Measurements from ENCODE around the gene ERC2. TPM values are rescaled to one million over a fixed set of nuclear protein-coding genes. Genes with fewer than 3 reads are reported as not detected.
A peak's percentile ranks its signal among the peaks of the same experiment; 100 is the strongest.

ERC2 gene
- total and polyA plus RNA-seq, 7 donors: 0.52 to 5.7 (median 1.2) TPM; not detected in 2

DNA sequence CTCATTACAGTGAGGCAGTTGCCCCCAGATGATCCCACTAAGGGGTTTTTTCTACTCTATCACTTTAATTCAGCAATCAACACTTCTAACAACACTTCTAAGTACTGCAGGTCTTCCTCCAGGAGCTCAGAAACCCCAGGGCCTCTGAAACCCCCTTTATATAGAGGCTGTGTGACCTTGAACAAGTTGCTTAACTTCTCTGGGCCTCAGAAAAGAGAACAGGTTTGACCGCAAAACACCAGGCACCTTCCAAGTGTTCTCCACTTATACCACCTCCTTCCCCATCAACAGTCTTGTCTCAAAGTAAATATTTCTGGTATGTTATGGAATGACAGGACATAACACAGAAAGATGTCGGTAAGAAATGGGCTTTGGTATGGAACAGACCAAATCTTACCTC is 895.5 kb downstream of the ERC2 start:
- 95 to 97% methylated on average over 2 of the region's 2 CpGs for WGBS, 2 donors

DNA sequence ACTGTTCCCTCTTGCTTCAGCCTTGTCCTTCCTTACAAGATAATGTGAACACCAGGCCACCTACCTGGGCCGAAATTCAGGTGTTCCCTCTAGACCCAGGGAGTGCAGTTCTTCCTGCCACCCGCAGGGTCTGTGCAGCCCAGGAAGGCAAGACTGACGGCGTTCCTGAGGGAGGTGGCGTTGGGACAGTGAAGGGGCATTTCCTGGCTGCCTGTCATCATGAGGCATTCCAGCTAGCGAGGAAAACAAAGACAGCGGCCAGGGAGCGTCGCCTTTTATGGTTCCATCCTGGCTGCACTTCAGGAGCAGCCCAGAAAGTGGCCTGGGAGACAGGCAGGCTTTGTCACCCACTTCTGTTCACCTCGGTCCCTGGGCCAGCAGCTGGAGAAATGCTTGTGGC is 896.4 kb downstream of the ERC2 start:
- intact Hi-C loops (cut with DNase I): loop anchor here (5.0 kb wide), 1 partner anchor 85 kb away; the partner anchor contains the start of gene WNT5A
- Histone ChIP-seq H3K27ac (peak overlapping the region; percentile 4 to 63 (median 38)), H3K4me1 (peaks cover 0 to 64% (median 44%) of the 10 kb centered on the region in 4 donors), H3K4me3 (peak overlapping the region in 1 of 4 donors; percentile 2), H3K36me3 (no peaks in the 10 kb centered on the region), H3K9me3 (no peaks in the 10 kb centered on the region), H3K27me3 (no peaks in the 10 kb centered on the region)
- DNase-seq: peak; percentile 75
- WGBS, 2 donors: 11 to 44% methylated on average over 10 of the region's 10 CpGs
- TF ChIP-seq, protein P1, sequence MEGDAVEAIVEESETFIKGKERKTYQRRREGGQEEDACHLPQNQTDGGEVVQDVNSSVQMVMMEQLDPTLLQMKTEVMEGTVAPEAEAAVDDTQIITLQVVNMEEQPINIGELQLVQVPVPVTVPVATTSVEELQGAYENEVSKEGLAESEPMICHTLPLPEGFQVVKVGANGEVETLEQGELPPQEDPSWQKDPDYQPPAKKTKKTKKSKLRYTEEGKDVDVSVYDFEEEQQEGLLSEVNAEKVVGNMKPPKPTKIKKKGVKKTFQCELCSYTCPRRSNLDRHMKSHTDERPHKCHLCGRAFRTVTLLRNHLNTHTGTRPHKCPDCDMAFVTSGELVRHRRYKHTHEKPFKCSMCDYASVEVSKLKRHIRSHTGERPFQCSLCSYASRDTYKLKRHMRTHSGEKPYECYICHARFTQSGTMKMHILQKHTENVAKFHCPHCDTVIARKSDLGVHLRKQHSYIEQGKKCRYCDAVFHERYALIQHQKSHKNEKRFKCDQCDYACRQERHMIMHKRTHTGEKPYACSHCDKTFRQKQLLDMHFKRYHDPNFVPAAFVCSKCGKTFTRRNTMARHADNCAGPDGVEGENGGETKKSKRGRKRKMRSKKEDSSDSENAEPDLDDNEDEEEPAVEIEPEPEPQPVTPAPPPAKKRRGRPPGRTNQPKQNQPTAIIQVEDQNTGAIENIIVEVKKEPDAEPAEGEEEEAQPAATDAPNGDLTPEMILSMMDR (IDR thresholded peaks at IDR 0.05): peak; percentile 12 to 39 (median 27)
- TF ChIP-seq POLR2AphosphoS5 (IDR thresholded peaks at IDR 0.05): peak in 3 of 4 donors; percentile 58 to 75 (median 74)
- no peak for TF ChIP-seq POLR2A (IDR thresholded peaks at IDR 0.05)
- no peak for TF ChIP-seq EP300 (IDR thresholded peaks at IDR 0.05)

More for the DNA sequence above, 895.5 kb downstream of the ERC2 start:
- no peak for TF ChIP-seq POLR2A (IDR thresholded peaks at IDR 0.05)
- TF ChIP-seq, protein P1 (IDR thresholded peaks at IDR 0.05): no peak
- TF ChIP-seq EP300 (IDR thresholded peaks at IDR 0.05): no peak
- no peak for TF ChIP-seq POLR2AphosphoS5 (IDR thresholded peaks at IDR 0.05)
- Histone ChIP-seq H3K27me3 (no peaks in the 10 kb centered on the region), H3K9me3 (no peaks in the 10 kb centered on the region), H3K36me3 (no peaks in the 10 kb centered on the region), H3K27ac (peak overlapping the region in 3 of 4 donors; percentile 4 to 63 (median 59)), H3K4me1 (peaks cover 0 to 58% (median 44%) of the 10 kb centered on the region in 4 donors), H3K4me3 (no peak overlapping the region)
- intact Hi-C loops (cut with DNase I): loop anchor here (5.0 kb wide), 1 partner anchor 86 kb away; the partner anchor contains the start of gene WNT5A
- no peak for DNase-seq

DNA sequence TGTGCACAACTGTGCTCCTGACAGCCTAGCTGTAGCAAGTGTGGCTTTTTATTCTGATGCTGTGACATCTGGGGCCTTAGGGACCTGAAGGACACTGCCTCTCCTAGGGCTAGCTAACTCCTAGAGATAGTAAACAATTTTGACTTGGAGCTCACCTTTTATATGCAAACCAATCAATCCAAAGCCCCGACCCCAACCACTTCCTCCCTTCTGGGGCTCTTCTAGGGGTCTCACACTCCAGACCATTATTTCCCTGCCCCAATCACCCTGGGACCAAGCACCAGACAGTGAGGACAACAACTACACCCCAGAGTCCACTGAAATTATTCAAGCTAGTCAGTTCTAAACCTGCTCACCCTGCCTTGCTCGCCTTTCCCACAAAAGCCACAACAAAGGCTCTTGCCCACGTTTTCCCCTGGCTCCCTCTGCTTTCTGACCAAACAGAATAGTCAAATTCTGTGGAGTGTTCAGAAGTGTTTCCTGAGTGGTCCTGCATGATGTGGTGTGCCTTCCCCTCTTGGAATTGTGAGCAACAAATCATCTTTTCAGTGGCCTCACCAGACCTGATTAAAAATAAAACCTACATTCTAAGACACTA is 897.0 kb downstream of the ERC2 start:
- Histone ChIP-seq H3K4me3 (no peak overlapping the region), H3K4me1 (peaks cover 0 to 64% (median 44%) of the 10 kb centered on the region in 4 donors), H3K27me3 (no peaks in the 10 kb centered on the region), H3K27ac (peak overlapping the region; percentile 4 to 63 (median 38)), H3K36me3 (no peaks in the 10 kb centered on the region), H3K9me3 (no peaks in the 10 kb centered on the region)
- 29 to 56% methylated on average over 3 of the region's 3 CpGs for WGBS, 2 donors
- intact Hi-C loops (cut with DNase I): loop anchor here (5.0 kb wide), 1 partner anchor 84 kb away; the partner anchor contains the start of gene WNT5A
- no peak for DNase-seq
- no peak for TF ChIP-seq POLR2A (IDR thresholded peaks at IDR 0.05)
- TF ChIP-seq EP300 (IDR thresholded peaks at IDR 0.05): no peak
- no peak for TF ChIP-seq POLR2AphosphoS5 (IDR thresholded peaks at IDR 0.05)
- TF ChIP-seq, protein P1 (IDR thresholded peaks at IDR 0.05): no peak

DNA sequence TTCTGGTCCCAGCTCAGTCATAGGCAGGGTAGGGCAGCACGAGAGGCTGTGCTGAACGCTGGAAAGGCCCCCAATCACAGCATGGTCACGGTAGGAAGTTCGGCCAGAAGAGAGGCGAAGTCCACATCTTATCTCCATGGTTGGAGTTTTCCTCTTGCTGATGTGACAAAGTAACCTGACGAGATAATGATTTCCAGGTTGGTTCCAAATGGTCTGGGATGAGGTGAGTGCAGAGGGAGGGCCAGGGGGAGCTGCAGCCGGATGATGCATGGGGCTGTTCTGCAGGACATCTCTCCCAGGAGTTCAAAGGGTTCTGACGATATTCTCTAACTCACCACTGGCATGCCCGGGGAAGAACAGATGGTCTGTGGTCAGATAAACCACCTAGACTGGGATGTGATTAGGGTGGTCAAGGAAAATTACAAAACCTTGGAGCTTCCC is 898.0 kb downstream of the ERC2 start:
- Histone ChIP-seq H3K4me3 (no peak overlapping the region), H3K9me3 (no peaks in the 10 kb centered on the region), H3K27ac (no peak overlapping the region), H3K4me1 (peaks cover 0 to 71% (median 50%) of the 10 kb centered on the region in 4 donors), H3K36me3 (no peaks in the 10 kb centered on the region), H3K27me3 (no peaks in the 10 kb centered on the region)
- no peak for TF ChIP-seq POLR2A (IDR thresholded peaks at IDR 0.05)
- no peak for TF ChIP-seq POLR2AphosphoS5 (IDR thresholded peaks at IDR 0.05)
- TF ChIP-seq, protein P1 (IDR thresholded peaks at IDR 0.05): no peak
- TF ChIP-seq EP300 (IDR thresholded peaks at IDR 0.05): no peak
- intact Hi-C loops (cut with DNase I): loop anchor here (5.0 kb wide), 1 partner anchor 83 kb away; the partner anchor contains the start of gene WNT5A
- WGBS, 2 donors: 70 to 83% methylated on average over 9 of the region's 9 CpGs
- DNase-seq: peak; percentile 22
